Fibroblast of the conjunctiva (primary cell): ENCODE results near the gene BORCS8.
"Not testable (repeated sequence)": the region's sequence is repeated elsewhere in the genome, so short reads cannot be mapped to it uniquely, and the experiment has no call there.

ENCODE experiments used
- DNase-seq: peaks from one replicate; pipeline ENCODE4 v3.0.0-alpha.2; 2010; ENCODE audit warnings: low read depth

BORCS8 gene

GRCh38 chr19:19148504-19148903 is 43.4 kb downstream of the BORCS8 start:
- not testable (repeated sequence) for DNase-seq

GRCh38 chr19:19147344-19147743 is 44.6 kb downstream of the BORCS8 start:
- no peak for DNase-seq

GRCh38 chr19:19146865-19147264 is 45.1 kb downstream of the BORCS8 start:
- DNase-seq = no peak

GRCh38 chr19:19145684-19146608 is 46.0 kb downstream of the BORCS8 start:
- DNase-seq = peak; percentile 31

- no peak for DNase-seq
These were observed 46.7 kb downstream of the BORCS8 start for GRCh38 chr19:19145281-19145680.

GRCh38 chr19:19142347-19142746 is 49.6 kb downstream of the BORCS8 start:
- DNase-seq = no peak

GRCh38 chr19:19140476-19140875 is 51.5 kb downstream of the BORCS8 start:
- DNase-seq = no peak

GRCh38 chr19:19139876-19140229 is 52.1 kb downstream of the BORCS8 start:
- DNase-seq = no peak

GRCh38 chr19:19138109-19138981 is 53.6 kb downstream of the BORCS8 start, which contains the start of gene TMEM161A:
Gene TMEM161A, minus strand, starts transcription at chr19:19138478. Its CDS starts 50 bp downstream, at chr19:19138428.
- DNase-seq = peak; percentile 95

- no peak for DNase-seq
These were observed 54.3 kb downstream of the BORCS8 start for GRCh38 chr19:19137556-19138108.

GRCh38 chr19:19135713-19136112 is 56.2 kb downstream of the BORCS8 start:
- DNase-seq = not testable (repeated sequence)

GRCh38 chr19:19134687-19135158 is 57.2 kb downstream of the BORCS8 start:
- no peak for DNase-seq

- DNase-seq = no peak
These were observed 58.0 kb downstream of the BORCS8 start for GRCh38 chr19:19133985-19134384.

- no peak for DNase-seq
These were observed 59.0 kb downstream of the BORCS8 start for GRCh38 chr19:19132912-19133311.

GRCh38 chr19:19131989-19132388 is 60.0 kb downstream of the BORCS8 start:
- DNase-seq = no peak
